GM12872 (cell line): ENCODE results near the gene DYNAP.

Source experiments
- TF ChIP-seq, protein P1 (sequence below): IDR thresholded peaks from 3 replicates; pipeline ENCODE4 v1.5.1; 2011; ENCODE audit warnings: low read depth, mild to moderate bottlenecking, low read length, moderate library complexity; ENCODE audit not compliant: insufficient read depth

The DYNAP gene

GRCh38 chr18:54590945-54591344 is at the start of gene DYNAP:
DYNAP (plus strand) TSS chr18:54591245; CDS start chr18:54591283, 38 bp downstream.
- TF ChIP-seq, protein P1, sequence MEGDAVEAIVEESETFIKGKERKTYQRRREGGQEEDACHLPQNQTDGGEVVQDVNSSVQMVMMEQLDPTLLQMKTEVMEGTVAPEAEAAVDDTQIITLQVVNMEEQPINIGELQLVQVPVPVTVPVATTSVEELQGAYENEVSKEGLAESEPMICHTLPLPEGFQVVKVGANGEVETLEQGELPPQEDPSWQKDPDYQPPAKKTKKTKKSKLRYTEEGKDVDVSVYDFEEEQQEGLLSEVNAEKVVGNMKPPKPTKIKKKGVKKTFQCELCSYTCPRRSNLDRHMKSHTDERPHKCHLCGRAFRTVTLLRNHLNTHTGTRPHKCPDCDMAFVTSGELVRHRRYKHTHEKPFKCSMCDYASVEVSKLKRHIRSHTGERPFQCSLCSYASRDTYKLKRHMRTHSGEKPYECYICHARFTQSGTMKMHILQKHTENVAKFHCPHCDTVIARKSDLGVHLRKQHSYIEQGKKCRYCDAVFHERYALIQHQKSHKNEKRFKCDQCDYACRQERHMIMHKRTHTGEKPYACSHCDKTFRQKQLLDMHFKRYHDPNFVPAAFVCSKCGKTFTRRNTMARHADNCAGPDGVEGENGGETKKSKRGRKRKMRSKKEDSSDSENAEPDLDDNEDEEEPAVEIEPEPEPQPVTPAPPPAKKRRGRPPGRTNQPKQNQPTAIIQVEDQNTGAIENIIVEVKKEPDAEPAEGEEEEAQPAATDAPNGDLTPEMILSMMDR = no peak

- TF ChIP-seq, protein P1 = no peak
Measured at GRCh38 chr18:54551590-54551989, 39.5 kb upstream of the DYNAP start.

- TF ChIP-seq, protein P1 = no peak
Measured at GRCh38 chr18:54555286-54555685, 35.8 kb upstream of the DYNAP start.

- TF ChIP-seq, protein P1 = no peak
Measured at GRCh38 chr18:54555996-54556395, 35.0 kb upstream of the DYNAP start.

- TF ChIP-seq, protein P1 = no peak
Measured at GRCh38 chr18:54557958-54558357, 33.1 kb upstream of the DYNAP start.

- TF ChIP-seq, protein P1 = peak; percentile 63
Measured at GRCh38 chr18:54558609-54559585, 32.1 kb upstream of the DYNAP start.

DNA sequence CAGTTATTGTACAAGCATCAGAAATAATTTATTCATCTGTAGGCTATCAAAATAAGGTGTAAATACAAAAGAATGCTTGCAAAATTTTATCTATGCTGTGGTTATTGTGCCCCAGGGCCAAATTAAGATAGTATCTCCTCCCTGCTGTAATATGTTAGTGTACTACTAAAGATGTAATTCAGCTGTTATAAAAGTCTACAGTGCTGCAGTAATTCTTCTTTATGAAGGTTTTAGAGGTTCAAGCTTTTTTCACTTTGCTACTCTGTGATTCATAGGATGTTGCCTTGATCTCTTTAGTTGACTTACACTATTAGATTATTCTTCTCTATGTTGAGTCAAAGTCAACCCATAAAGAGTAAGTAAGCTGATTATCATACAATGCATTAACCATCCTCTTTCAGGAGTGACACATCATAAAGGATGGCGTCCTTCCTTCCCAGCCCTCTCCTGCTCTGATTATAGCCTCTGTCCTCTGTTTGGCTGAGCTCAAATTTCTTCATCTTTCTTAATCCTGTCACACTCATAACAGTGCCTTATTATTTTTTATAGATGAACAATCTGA is 29.3 kb upstream of the DYNAP start:
- TF ChIP-seq, protein P1 = no peak
